HepG2 (cell line): Measurements from ENCODE around the gene GPC6. TPM values are rescaled to one million over a fixed set of nuclear protein-coding genes. Genes with fewer than 3 reads are reported as not detected.

Experiments
- ATAC-seq: fragments of 200-7000 bp; cut with Tn5 transposase; 3 replicates; pipeline ENCODE4 v1.9.1; 2020; ENCODE audit warnings: mild to moderate bottlenecking, moderate library complexity
- BruUV-seq: library from RNA; stranded (reverse); fragments of 400-500 nt; replicated peaks from 2 replicates; lab custom pipeline; 2021; lab: Mats Ljungman, UMichigan
- CTCF ChIA-PET: fragments of 300-600 bp; formaldehyde crosslinking; extraction: SDS; loops from one replicate; lab custom pipeline; 2021; ENCODE audit warnings: low total read pairs, inconsistent platforms, low intra/inter-chr PET ratio; lab: Yijun Ruan, JAX
- POLR2A ChIA-PET: fragments of 350-600 bp; sonication (Branson Sonifier 250); formaldehyde crosslinking; loops from one replicate; lab custom pipeline; 2020; ENCODE audit warnings: antibody characterized with exemption, inconsistent platforms; lab: Yijun Ruan, JAX
- DNase-seq: peaks from one replicate; pipeline ENCODE4 v3.0.0-alpha.2; 2015; ENCODE audit warnings: low spot score
- FAIRE-seq: peaks from 3 replicates; lab custom pipeline; 2011; peaks lifted over from hg19 to GRCh38; lab: Jason Lieb, UNC
- H2AFZ ChIP-seq: one replicate; pipeline ENCODE4 v1.6.1; 2011; ENCODE audit warnings: low read length, inconsistent platforms
- H3K27ac ChIP-seq: fragments of 300-600 bp; 3 replicates; pipeline ENCODE4 v1.8.0; 2011; ENCODE audit warnings: mixed run types, mild to moderate bottlenecking, mixed read lengths, low read length, inconsistent platforms; ENCODE audit not compliant: insufficient read depth; ENCODE audit errors: extremely low read length
- H3K27me3 ChIP-seq, 2 experiments: fragments of 200-600 bp in 1 of 2; 2 replicates in 1 of 2; 3 replicates in 1 of 2; pipeline versions ENCODE4 v1.6.0 to v1.8.0; 2011; ENCODE audit warnings: low read length in 2 of 2, mild to moderate bottlenecking in 2 of 2, moderate library complexity in 2 of 2, inconsistent platforms in 1 of 2; ENCODE audit not compliant: insufficient read depth in 2 of 2, control insufficient read depth in 1 of 2
- H3K36me3 ChIP-seq, 2 experiments: fragments of 200-600 bp in 1 of 2; replicated peaks in 1 of 2; 2 replicates in 1 of 2; 3 replicates in 1 of 2; pipeline versions ENCODE4 v1.5.1 to v1.8.0; 2011; ENCODE audit warnings: low read length in 2 of 2, inconsistent platforms in 1 of 2; ENCODE audit not compliant: insufficient read depth in 2 of 2, control insufficient read depth in 1 of 2
- H3K4me1 ChIP-seq: 2 replicates; pipeline ENCODE4 v1.5.1; 2012; ENCODE audit warnings: low read length, inconsistent platforms; ENCODE audit not compliant: insufficient read depth
- H3K4me2 ChIP-seq: 2 replicates; pipeline ENCODE4 v1.6.0; 2011; ENCODE audit warnings: low read depth, low read length, inconsistent platforms
- H3K4me3 ChIP-seq, 3 experiments: fragments of 200-600 bp in 1 of 3; sonication (generic), shearing (Covaris generic) in 1 of 3; replicated peaks in 1 of 3; 2 replicates each; pipeline ENCODE4 v1.5.1; 2011 to 2016; ENCODE audit warnings: low read length in 3 of 3, inconsistent platforms in 2 of 3, low read depth in 2 of 3, mild to moderate bottlenecking in 2 of 3, control low read depth in 1 of 3, mixed read lengths in 1 of 3; ENCODE audit not compliant: insufficient read depth in 1 of 3
- H3K79me2 ChIP-seq: one replicate; pipeline ENCODE4 v1.6.1; 2011; ENCODE audit warnings: low read length, inconsistent platforms; ENCODE audit not compliant: insufficient read depth
- H3K9ac ChIP-seq: 2 replicates; pipeline ENCODE4 v1.6.0; 2011; ENCODE audit warnings: mild to moderate bottlenecking, low read depth, low read length, inconsistent platforms; ENCODE audit not compliant: insufficient read depth
- H3K9me3 ChIP-seq: 2 replicates; pipeline ENCODE4 v1.5.1; 2012; ENCODE audit warnings: mild to moderate bottlenecking, low read length
- H4K20me1 ChIP-seq: 2 replicates; pipeline ENCODE4 v1.6.0; 2011; ENCODE audit warnings: inconsistent platforms, mild to moderate bottlenecking, low read length, moderate library complexity; ENCODE audit not compliant: insufficient read depth
- ARNT2 ChIP-seq: sonication (generic); formaldehyde crosslinking; IDR thresholded peaks from 2 replicates; pipeline ENCODE4 v1.8.0; 2022; ENCODE audit warnings: mild to moderate bottlenecking, low read depth, missing genetic modification reagents, moderate library complexity
- HDAC2 ChIP-seq: sonication (generic); formaldehyde crosslinking; IDR thresholded peaks from 2 replicates; pipeline ENCODE4 v1.4.0; 2020; ENCODE audit warnings: missing genetic modification reagents
- HNRNPL ChIP-seq: fragments of 200-400 bp; formaldehyde crosslinking; IDR thresholded peaks from 2 replicates; pipeline ENCODE4 v1.6.1; 2017; ENCODE audit warnings: mild to moderate bottlenecking, low read depth, low read length
- IKZF4 ChIP-seq: sonication (generic); formaldehyde crosslinking; IDR thresholded peaks from 2 replicates; pipeline ENCODE4 v1.5.1; 2020; ENCODE audit warnings: borderline replicate concordance, mild to moderate bottlenecking, low read depth, missing genetic modification reagents; ENCODE audit errors: not compliant biosample characterization
- SCMH1 ChIP-seq: sonication (generic); formaldehyde crosslinking; IDR thresholded peaks from 2 replicates; pipeline ENCODE4 v1.9.0; 2021; ENCODE audit warnings: missing genetic modification reagents, mild to moderate bottlenecking, borderline replicate concordance
- TRIM22 ChIP-seq: fragments of 450-650 bp; IDR thresholded peaks from 2 replicates; pipeline ENCODE4 v1.6.1; 2017
- ZBTB7B ChIP-seq: sonication (generic); formaldehyde crosslinking; IDR thresholded peaks from 2 replicates; pipeline ENCODE4 v1.4.0; 2020; ENCODE audit warnings: missing genetic modification reagents
- ZHX2 ChIP-seq, 2 experiments: sonication (generic) in 1 of 2; formaldehyde crosslinking in 1 of 2; IDR thresholded peaks; 2 replicates each; pipeline versions ENCODE4 v1.6.1 to v1.9.0; 2014 to 2022; ENCODE audit warnings: antibody characterized with exemption in 1 of 2, borderline replicate concordance in 1 of 2, inconsistent platforms in 1 of 2, low read depth in 1 of 2, missing genetic modification reagents in 1 of 2
- ZNF256 ChIP-seq: sonication (generic); formaldehyde crosslinking; conservative IDR thresholded peaks from 2 replicates; pipeline ENCODE4 v1.4.0; 2020; ENCODE audit warnings: missing genetic modification reagents
- ZNF503 ChIP-seq: sonication (generic); formaldehyde crosslinking; IDR thresholded peaks from 2 replicates; pipeline ENCODE4 v1.4.0; 2020; ENCODE audit warnings: missing genetic modification reagents
- ZNF577 ChIP-seq: sonication (generic); formaldehyde crosslinking; IDR thresholded peaks from 2 replicates; pipeline ENCODE4 v1.4.0; 2020; ENCODE audit warnings: mild to moderate bottlenecking, low read depth, missing genetic modification reagents, borderline replicate concordance
- ZNF639 ChIP-seq: conservative IDR thresholded peaks from 2 replicates; pipeline ENCODE4 v1.6.1; 2018; ENCODE audit warnings: missing genetic modification reagents
- ZNF709 ChIP-seq: sonication (generic); formaldehyde crosslinking; IDR thresholded peaks from 2 replicates; pipeline ENCODE4 v1.5.0; 2020; ENCODE audit warnings: mild to moderate bottlenecking, missing genetic modification reagents
- ZNF883 ChIP-seq: sonication (generic); formaldehyde crosslinking; IDR thresholded peaks from 2 replicates; pipeline ENCODE4 v1.5.1; 2020; ENCODE audit warnings: mild to moderate bottlenecking, missing genetic modification reagents; ENCODE audit errors: not compliant biosample characterization
- ZSCAN29 ChIP-seq: sonication (generic); formaldehyde crosslinking; conservative IDR thresholded peaks from 2 replicates; pipeline ENCODE4 v1.4.0; 2020; ENCODE audit warnings: mild to moderate bottlenecking, missing genetic modification reagents
- WGBS: methylation state at CpG from one replicate; pipeline ENCODE4 v1.1.6; 2017; ENCODE audit warnings: low lambda C conversion rate; 5-methylcytosine and 5-hydroxymethylcytosine counted together
- in situ Hi-C: cut with HindIII; loops from 2 replicates; pipeline ENCODE4 v1.10.0; 2017; ENCODE audit warnings: low pct_unique_long_range_greater_than_20kb; ENCODE audit not compliant: extremely low pct_ligation_motif_present
- intact Hi-C: fragments of 100-400 bp; cut with micrococcal nuclease; formaldehyde crosslinking; loops from one replicate; pipeline ENCODE4 v1.10.0; 2022; ENCODE audit not compliant: unreplicated experiment
- polyA plus RNA-seq, 8 experiments: library from polyadenylated mRNA; depleted of rRNA in 3 of 8; stranded (reverse) in 7 of 8; unstranded in 1 of 8; fragments of >200 nt; fragmentation: Illumina TruSeq in 4 of 8; extraction: Trizol in 4 of 8; gene quantifications; 2 replicates each; pipeline versions ENCODE4 v1.2.1 to v1.2.3, GENCODE V29; 2011 to 2016; ENCODE audit warnings: low read depth in 4 of 8, missing spikeins in 1 of 8, mixed read lengths in 1 of 8; ENCODE audit not compliant: insufficient read depth in 1 of 8
- total RNA-seq, 5 experiments: library from RNA; depleted of rRNA; stranded (reverse); fragments of >200 nt; fragmentation: Illumina TruSeq; extraction: Trizol; gene quantifications; 2 replicates each; pipeline ENCODE4 v1.2.3, GENCODE V29; 2016; ENCODE audit warnings: low read depth in 1 of 5

Gene GPC6
- total and polyA plus RNA-seq, 2 of the 13 experiments (the other 11 are each of a cell fraction or from before 2014, with no cell fraction given), result 24.5 to 33.9 TPM

- Histone ChIP-seq H3K4me1 (no peaks in the 10 kb centered on the region), H3K9me3 (no peaks in the 10 kb centered on the region), H3K9ac (no peak overlapping the region)
- TF ChIP-seq SCMH1 (CRISPR knock-in tag) (no peak), IKZF4 (CRISPR knock-in tag) (no peak), ZHX2 (IDR thresholded peaks at IDR 0.05; ENCODE audit: low read depth) (no peak), ZHX2 (CRISPR knock-in tag; IDR thresholded peaks at IDR 0.05; ENCODE audit: borderline replicate concordance) (no peak), ZNF577 (no peak), ZBTB7B (CRISPR knock-in tag) (no peak), ZNF639 (CRISPR knock-in tag) (no peak), TRIM22 (no peak), ZSCAN29 (no peak), ZNF709 (CRISPR knock-in tag) (no peak), HDAC2 (CRISPR knock-in tag) (no peak), ZNF503 (CRISPR knock-in tag) (no peak), ARNT2 (no peak), HNRNPL (no peak), ZNF256 (CRISPR knock-in tag) (no peak), ZNF883 (CRISPR knock-in tag) (no peak)
- TF ChIP-seq, all 625 proteins: peak for 0
- Histone ChIP-seq H4K20me1 (no peaks in the 10 kb centered on the region), H2AFZ (no peak overlapping the region), H3K27me3 (no peaks in the 10 kb centered on the region), H3K27ac (no peak overlapping the region), H3K4me3 (no peak overlapping the region), H3K4me2 (no peak overlapping the region), H3K36me3 (no peaks in the 10 kb centered on the region), H3K79me2 (no peaks in the 10 kb centered on the region)
- DNase-seq (no peak), FAIRE-seq (no peak), ATAC-seq (no peak)
- WGBS, result 98% methylated on average over 5 of the region's 5 CpGs
- intact Hi-C loops, result no loop called here
- ChIA-PET CTCF (no interaction called here), POLR2A (no interaction called here)
- no TSS peak for BruUV-seq
- in situ Hi-C loops, result no loop called here
These were observed 758.3 kb downstream of the GPC6 start for GRCh38 chr13:93984876-93985275.
